Mesothelial cell of epicardium (in vitro differentiated cells): ENCODE results near the gene TP53AIP1. TPM values are rescaled to one million over a fixed set of nuclear protein-coding genes. Genes with fewer than 3 reads are reported as not detected.

Source experiments
- DNase-seq, 2 experiments: peaks; one replicate each; pipeline ENCODE4 v3.0.0; 2021; ENCODE audit warnings: low spot score in 2 of 2; ENCODE audit not compliant: unreplicated experiment in 2 of 2
- H3K27ac Mint-ChIP-seq: 2 replicates; pipeline ENCODE4 v1.8.0; 2021; ENCODE audit warnings: mixed read lengths
- H3K27me3 Mint-ChIP-seq: 2 replicates; pipeline ENCODE4 v1.8.0; 2021; ENCODE audit warnings: low read depth, mixed read lengths
- H3K36me3 Mint-ChIP-seq: 2 replicates; pipeline ENCODE4 v1.8.0; 2021; ENCODE audit warnings: mixed read lengths
- H3K4me1 Mint-ChIP-seq: 2 replicates; pipeline ENCODE4 v1.8.0; 2021; ENCODE audit warnings: mixed read lengths
- H3K4me3 Mint-ChIP-seq: 2 replicates; pipeline ENCODE4 v1.8.0; 2021; ENCODE audit warnings: mild to moderate bottlenecking, moderate library complexity, mixed read lengths
- H3K9me3 Mint-ChIP-seq: 2 replicates; pipeline ENCODE4 v1.8.0; 2021; ENCODE audit warnings: mixed read lengths
- total RNA-seq: library from RNA; stranded (reverse); gene quantifications from 3 replicates; pipeline ENCODE4 v1.2.1, GENCODE V29; 2021
- TF ChIP-seq, protein P1 (sequence below): fragments of 200-600 bp; sonication (generic); IDR thresholded peaks from one replicate; pipeline ENCODE4 v1.5.0; 2021; ENCODE audit warnings: antibody characterized with exemption; ENCODE audit not compliant: unreplicated experiment

TP53AIP1 gene
- total RNA-seq, 1 donor from 2014 or later, result 0.45 TPM

DNA sequence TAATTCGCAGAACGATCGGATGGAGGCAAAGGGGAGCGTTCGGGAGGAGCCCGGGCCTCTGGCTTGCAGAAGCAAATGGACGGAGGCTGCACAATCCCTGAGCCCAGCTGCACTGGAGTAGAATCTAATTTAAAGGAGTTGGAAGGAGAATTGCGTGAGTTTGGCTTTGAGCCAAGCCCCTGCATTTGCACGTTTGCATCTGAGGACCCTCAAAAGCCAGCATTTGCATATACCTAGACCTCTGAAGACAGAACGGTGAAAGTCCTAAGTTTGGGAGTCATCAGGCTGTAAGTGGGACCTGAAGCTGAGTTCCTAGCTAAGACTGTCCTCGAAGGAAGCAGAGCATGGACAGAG lies 15.6 kb downstream of the TP53AIP1 start:
- Mint-ChIP-seq H3K27ac (no peak overlapping the region), H3K36me3 (no peaks in the 10 kb centered on the region), H3K27me3 (peaks cover 2% of the 10 kb centered on the region), H3K4me1 (peaks cover 29% of the 10 kb centered on the region), H3K4me3 (no peak overlapping the region), H3K9me3 (no peaks in the 10 kb centered on the region)
- TF ChIP-seq, protein P1, sequence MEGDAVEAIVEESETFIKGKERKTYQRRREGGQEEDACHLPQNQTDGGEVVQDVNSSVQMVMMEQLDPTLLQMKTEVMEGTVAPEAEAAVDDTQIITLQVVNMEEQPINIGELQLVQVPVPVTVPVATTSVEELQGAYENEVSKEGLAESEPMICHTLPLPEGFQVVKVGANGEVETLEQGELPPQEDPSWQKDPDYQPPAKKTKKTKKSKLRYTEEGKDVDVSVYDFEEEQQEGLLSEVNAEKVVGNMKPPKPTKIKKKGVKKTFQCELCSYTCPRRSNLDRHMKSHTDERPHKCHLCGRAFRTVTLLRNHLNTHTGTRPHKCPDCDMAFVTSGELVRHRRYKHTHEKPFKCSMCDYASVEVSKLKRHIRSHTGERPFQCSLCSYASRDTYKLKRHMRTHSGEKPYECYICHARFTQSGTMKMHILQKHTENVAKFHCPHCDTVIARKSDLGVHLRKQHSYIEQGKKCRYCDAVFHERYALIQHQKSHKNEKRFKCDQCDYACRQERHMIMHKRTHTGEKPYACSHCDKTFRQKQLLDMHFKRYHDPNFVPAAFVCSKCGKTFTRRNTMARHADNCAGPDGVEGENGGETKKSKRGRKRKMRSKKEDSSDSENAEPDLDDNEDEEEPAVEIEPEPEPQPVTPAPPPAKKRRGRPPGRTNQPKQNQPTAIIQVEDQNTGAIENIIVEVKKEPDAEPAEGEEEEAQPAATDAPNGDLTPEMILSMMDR, result no peak
- DNase-seq, result no peak

DNA sequence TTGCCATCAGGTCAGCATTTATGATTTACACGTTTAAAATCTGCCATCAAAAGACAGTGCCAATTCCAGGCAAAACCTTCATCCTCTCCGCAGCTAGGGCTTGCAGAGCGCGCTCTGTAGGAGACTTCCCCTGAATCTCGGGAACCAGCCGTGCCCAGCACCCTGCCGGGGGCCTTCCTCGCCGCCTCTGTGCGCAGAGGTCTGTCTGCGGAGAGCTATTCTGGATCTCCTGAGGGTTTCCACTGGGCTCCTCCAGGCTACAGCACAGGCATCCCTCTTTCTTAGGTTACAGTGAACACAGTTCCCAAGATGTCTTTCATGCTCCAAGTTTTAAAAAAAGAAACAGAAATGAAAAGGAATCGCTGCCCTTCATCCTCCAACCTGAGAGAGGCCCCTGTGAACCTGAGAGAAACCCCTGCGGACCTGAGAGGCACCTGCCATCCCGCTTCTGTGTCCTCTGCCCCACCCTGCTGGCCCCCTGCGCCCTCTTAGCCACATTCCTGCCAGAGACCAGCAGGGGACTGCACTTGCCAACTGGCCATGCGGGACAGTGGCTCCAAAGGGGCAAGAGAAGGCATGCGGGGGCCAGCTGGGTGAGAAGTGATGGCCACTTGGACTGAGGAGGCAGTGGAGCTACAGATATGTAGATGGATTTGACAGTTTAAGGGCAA lies 16.1 kb downstream of the TP53AIP1 start:
- Mint-ChIP-seq H3K9me3 (no peaks in the 10 kb centered on the region), H3K4me3 (no peak overlapping the region), H3K27ac (no peak overlapping the region), H3K4me1 (peaks cover 25% of the 10 kb centered on the region), H3K27me3 (peaks cover 2% of the 10 kb centered on the region), H3K36me3 (no peaks in the 10 kb centered on the region)
- TF ChIP-seq, protein P1, result no peak
- no peak for DNase-seq

DNA sequence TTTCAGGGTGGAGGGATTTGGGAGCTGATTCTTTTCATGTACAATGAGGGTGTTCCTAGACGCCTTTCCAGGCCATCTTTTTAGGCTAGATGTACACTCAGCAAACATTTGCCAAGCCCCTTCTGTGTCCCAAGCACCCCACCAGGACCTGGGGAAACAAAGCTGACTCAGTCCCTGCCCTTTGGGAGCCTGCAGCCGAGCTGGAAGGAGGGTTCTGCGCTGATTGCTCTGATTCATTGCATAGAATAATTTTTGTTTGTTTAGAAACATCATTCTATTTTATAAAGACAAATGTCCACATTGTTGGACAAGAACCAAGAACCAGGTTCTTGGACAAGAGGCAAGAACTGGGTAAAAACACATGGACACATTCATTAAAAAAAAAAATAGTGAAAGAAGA lies 16.7 kb downstream of the TP53AIP1 start:
- peaks cover 24% of the 10 kb centered on the region for H3K4me1 Mint-ChIP-seq
- no peak for DNase-seq
- H3K9me3 Mint-ChIP-seq, result no peaks in the 10 kb centered on the region
- H3K36me3 Mint-ChIP-seq, result no peaks in the 10 kb centered on the region
- peaks cover 2% of the 10 kb centered on the region for H3K27me3 Mint-ChIP-seq
- H3K4me3 Mint-ChIP-seq, result no peak overlapping the region
- TF ChIP-seq, protein P1, result no peak
- no peak overlapping the region for H3K27ac Mint-ChIP-seq

DNA sequence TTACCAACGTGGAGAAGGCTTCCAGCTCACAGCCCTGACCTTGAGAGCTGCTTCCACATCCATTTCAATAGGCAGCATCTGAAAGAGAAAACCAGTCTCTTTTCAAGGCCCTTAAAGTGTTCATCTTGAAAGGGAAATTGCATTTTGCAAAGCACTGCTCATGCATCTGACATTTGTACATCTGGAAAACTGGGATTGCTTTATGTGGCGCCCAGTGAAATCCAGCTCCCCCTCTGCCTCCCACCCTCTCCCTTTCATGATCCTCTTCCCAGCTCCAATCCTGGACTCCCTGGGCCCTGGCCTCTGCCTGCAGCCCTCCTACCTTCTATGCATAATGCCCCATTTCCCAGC lies 17.4 kb downstream of the TP53AIP1 start:
- TF ChIP-seq, protein P1, result no peak
- no peaks in the 10 kb centered on the region for H3K9me3 Mint-ChIP-seq
- DNase-seq, result no peak
- H3K27me3 Mint-ChIP-seq, result peaks cover 2% of the 10 kb centered on the region
- H3K36me3 Mint-ChIP-seq, result no peaks in the 10 kb centered on the region
- H3K27ac Mint-ChIP-seq, result no peak overlapping the region
- H3K4me3 Mint-ChIP-seq, result no peak overlapping the region
- peaks cover 24% of the 10 kb centered on the region for H3K4me1 Mint-ChIP-seq

DNA sequence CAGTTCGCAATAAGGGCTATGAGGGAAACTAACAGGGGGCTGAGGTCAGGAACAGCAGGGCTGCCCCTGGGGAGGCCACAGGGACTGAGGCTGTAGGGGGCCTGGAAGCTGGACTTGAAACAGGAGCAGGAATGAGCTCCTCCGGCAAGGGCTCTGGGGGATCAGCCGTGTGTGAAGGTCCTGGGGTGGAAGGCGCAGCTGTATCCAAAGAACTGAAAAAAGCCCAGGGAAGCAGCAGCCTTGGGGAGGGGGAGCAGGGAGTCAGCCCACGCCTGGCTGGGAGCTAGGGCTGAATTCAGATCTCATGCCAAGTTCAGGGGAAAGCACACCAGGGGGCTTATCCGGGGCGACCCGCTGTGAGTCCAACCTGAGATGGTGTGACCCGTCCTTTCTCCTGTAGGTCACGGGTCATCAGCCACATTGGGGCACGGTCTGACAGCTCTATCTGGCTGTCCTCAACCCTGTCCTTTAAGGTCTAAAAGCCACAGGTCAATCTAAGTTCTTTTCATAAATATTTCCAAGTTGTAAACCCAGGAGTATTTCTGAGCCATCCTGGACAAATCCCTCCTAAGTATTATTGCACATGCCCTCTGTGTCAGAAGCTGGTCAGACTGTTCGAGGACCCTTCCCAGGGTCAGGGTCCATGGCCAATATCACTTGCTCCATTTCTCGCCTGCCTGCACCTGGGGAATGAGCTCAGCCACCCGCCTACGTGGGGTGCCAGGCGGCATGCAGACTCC lies 18.0 kb downstream of the TP53AIP1 start:
- H3K27me3 Mint-ChIP-seq, result peaks cover 2% of the 10 kb centered on the region

More for the DNA sequence above, 18.0 kb downstream of the TP53AIP1 start:
- Mint-ChIP-seq H3K9me3 (no peaks in the 10 kb centered on the region), H3K36me3 (no peaks in the 10 kb centered on the region), H3K27ac (no peak overlapping the region), H3K4me1 (peaks cover 19% of the 10 kb centered on the region), H3K4me3 (no peak overlapping the region)
- TF ChIP-seq, protein P1, result no peak
- DNase-seq, result no peak
